GM19467 (cell line): ENCODE data around the gene GUCA2B.

Experiments
- ATAC-seq: cut with Tn5 transposase; IDR thresholded peaks from one replicate; pipeline ENCODE4 v1.9.1; 2021; ENCODE audit warnings: mild to moderate bottlenecking, moderate library complexity; ENCODE audit not compliant: unreplicated experiment

GUCA2B gene

DNA sequence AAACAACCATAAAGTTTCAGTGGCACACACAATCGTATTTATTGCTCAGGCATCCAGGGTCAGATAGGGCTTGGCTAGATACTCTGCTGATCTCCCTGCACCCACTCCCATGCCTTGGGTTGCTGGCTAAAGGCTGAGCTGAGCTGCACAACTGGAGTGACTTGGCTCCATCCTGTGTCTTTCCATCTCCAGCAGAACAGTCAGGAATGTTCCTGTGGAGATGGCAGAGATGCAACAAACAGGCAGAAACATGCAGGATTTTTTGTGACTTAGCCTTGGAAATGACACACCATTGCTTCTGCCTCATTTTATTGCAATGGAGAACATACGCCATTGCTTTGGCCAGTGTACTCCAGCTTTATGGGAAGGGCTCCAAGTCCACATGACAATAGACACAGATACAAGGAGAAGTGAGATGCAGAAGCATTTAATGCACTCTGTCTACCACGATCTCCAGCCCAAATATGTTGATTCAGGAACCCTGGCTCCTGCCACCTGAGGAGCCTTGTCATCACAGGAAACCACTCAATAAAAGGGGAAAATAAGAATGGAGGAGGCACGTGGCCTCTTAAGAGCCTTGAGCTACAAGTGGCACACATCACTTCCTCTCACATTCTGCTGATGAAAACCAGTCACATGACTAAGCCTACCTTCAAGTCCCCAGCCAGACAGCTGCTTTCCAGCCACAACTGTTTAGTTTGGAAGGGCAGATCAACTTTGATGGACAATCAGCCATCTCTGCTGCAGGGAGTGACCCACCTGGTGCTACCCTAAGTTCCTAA lies 10.1 kb upstream of the GUCA2B start:
- ATAC-seq, result no peak

DNA sequence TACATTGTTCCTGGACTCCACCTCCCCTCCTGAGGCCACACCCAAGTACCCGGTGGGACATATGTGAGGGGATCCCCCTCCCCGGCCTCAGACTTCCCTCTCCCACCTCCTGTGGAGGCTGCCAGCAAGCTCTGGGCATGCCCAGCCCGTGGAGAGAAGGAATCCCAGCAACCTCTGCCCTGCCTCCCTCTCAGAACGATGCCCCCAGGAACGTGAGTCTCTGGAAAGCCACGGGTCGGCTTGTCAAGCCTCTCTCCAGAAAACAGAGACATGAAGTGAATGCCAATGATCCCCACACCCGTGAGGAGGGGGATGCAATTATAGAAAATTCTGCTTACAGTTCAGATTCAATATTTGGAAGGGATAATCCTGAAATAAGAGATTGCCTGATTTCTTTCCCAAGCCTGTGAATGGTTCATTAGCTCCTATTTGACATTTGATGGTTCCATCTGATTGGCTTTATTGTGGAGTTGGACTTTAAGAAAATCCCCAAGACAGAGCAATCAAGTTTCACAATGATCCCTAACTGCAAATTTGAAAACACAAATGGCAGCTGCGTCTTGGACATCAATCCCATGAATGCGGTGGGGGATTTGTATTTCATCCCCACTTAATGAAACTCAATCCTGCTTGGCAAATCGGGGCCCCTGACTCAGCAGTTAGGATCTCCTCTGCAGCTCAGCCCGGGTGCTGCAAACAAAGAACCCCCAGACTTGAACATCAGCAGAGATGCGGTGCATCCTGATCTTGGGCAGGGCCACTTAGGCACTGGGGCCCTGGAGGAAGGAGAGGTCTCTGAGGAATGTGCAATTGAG lies 9.1 kb upstream of the GUCA2B start:
- no peak for ATAC-seq

DNA sequence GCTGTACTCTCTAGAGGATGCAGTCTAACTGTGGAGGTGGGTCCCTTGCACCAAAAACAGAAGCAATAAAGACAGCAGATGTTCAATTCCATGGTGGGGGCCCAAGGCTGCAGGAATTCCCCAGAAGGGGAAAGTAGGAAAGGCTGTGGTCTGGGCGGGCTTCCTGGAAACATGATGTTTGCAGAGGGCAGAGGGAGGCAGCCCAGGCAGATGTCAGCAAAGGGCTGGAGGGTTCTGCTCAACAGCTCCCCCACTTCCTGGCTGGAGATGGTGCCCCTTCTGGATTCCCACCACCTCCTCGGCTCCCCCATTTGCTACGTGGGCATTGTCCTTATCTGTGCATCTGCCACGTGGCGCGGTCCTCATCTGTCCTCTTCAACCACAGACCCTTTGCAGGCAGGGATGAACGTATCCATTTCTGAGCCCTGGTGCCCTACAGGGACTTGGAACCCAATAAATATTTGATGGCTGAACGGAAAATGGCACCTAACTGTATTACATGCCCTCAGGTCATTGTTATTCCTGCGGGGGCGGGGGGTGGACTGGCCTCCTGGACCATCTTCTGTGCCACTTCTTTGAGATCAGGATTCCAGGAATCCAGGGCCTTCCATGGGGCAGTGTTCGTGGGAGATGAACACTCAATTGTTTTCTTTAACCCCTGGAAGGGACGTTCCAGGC lies 8.4 kb upstream of the GUCA2B start:
- ATAC-seq, result no peak

DNA sequence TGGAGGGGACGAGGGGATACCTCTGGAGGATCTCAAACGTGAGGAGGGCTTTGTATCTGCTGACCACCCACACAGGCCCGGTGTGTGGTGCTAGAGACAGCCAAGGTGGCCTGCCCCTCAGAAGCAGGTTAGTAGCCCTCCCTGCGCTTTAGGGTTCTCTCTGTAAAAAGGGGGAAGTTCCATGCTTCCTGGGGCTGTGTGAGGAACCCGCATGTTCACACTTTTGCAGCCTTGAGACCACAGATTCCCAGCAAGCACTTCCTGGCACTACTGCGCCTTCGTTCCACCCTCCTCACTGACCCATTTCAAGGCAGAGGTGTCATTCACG lies 7.9 kb upstream of the GUCA2B start:
- no peak for ATAC-seq

DNA sequence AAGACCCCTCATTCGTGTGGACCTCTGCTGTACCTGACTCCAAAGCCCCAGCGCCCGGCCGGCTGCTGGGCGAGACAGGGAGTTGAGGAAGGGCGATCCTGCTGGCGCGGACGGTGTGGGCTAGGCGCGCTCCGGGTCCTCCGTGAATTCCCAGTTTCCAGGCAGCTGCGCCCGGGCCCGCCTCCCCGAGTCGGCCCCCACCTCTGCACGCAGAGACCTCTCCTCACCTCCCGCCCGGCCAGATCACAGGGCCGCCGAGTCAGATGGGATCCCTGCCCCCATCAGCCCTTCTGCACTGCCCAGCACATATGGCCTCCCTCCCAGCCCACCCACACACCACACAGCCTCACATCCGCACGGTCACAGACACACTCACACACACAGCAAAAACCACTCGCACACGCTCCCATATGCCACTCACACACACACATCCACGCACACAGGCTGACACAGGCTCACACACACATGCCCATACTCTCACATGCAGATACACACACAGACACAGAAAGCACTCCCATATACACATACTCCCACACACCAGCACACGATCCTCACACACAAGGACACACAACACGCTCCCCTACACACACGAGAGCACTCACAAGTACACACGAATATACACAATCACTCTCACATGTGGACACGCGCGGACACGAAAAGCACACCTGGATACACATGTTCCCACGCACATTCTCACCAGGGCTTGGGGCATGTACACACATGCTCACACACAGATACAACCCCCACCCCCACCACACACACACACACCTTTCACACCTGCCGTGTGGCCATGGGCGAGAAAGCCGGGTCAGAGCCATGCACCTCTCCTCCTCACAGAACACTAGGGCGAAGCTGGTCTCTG lies 7.2 kb upstream of the GUCA2B start:
- ATAC-seq, result no peak

- ATAC-seq, result no peak
Observed at GRCh38 chr1:42146626-42147320, 6.4 kb upstream of the GUCA2B start.

- ATAC-seq, result no peak
Observed at GRCh38 chr1:42148166-42148565, 5.0 kb upstream of the GUCA2B start.

GRCh38 chr1:42150651-42151050 lies 2.6 kb upstream of the GUCA2B start:
- no peak for ATAC-seq

DNA sequence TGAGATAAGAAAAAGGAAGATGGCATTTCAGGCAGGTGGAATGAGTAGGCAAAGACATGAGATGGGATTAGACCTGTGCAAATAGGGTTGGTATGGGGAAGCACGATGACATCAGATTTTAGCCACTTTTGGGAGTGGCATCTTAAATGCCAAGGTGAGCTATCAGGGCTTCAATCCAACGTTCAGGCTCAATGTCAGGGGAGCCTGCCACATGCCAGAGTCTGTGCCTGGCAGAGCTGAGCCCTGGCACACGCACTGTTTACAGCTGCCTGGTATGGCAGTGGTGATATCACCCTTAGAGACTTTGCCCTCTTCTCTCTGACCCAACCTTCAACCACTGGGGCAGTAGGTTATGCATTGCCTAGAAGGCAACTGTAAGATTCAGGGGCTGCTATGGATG lies 1.1 kb upstream of the GUCA2B start:
- ATAC-seq, result no peak

GRCh38 chr1:42153624-42154023 lies 414 bp downstream of the GUCA2B start:
- no peak for ATAC-seq

DNA sequence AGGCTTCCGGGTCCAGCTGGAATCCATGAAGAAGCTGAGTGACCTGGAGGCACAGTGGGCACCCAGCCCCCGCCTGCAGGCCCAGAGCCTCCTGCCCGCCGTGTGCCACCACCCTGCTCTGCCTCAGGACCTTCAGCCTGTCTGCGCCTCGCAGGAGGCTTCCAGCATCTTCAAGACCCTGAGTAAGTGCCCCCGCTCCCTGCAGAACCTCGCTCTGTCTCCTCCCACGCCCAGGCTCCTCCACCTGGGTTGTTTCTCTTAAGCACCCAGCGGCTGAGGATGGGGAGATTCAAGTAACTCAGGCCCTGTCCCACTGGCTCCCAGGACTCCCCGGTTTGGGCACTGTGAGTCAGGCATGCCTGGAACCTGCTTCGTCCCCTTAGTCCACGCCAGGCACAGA lies 1.5 kb downstream of the GUCA2B start:
- ATAC-seq, result no peak

- ATAC-seq, result no peak
Observed at GRCh38 chr1:42155362-42155761, 2.2 kb downstream of the GUCA2B start.

DNA sequence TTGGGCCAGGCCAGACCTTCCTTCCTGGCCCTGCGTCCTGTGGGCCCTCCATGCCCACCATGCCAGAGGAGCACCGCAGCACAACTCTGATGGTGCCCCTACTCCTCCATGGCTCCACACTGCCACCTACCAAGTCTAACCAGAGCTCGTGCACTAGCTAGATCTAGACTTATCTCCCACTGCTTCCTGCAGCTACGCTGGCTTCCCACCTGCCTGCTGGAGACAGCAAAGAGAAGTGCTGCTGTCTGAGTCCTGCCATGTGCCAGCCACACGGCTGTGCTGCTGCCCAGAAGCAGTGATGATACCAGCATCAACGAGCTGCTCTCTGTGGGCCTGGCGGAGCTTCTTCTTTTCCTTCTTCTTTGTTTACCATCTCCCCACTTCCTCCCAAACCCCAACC lies 4.5 kb downstream of the GUCA2B start:
- ATAC-seq, result no peak

GRCh38 chr1:42158189-42158588 lies 5.0 kb downstream of the GUCA2B start:
- no peak for ATAC-seq

DNA sequence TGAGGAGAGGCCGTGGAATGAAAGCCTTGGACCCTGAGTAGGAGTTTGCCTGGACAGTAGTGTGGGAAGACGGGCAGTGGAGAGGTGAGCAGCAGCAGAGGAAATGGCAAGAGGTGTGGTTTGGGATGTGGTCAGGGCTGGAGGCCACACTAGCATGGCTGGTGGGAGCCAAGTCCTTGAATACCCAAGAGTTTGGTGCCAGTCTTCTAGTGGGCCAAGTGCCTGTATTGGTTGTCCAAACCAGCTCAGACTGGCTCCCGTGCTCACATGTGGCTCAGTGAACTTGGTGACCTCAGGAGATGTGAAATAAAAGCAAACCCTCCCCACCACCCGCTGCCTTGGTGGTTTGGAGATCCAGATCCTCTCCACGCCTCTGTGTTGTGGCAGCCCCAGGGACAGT lies 9.0 kb downstream of the GUCA2B start:
- ATAC-seq, result no peak

DNA sequence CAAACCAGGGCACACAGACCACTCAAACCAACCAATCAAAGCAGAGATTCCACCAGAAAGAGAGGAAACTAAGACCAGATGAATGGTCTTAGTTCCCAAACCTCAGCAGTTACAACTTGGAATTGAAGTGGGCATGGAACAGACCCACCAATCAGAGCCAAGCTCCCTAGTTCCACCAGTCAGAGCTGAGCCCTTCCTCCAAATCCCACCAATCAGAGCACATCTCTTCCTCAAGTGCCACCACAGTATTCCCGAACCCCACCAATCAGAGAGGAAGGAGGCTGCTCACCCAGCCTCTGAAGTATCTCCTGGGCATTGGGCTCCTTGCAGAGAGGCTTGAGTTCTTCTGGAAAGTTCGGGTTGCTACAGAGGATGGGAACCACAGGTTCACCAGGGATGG lies 9.9 kb downstream of the GUCA2B start:
- ATAC-seq, result no peak

- ATAC-seq, result no peak
Observed at GRCh38 chr1:42163536-42164503, 10.6 kb downstream of the GUCA2B start.

DNA sequence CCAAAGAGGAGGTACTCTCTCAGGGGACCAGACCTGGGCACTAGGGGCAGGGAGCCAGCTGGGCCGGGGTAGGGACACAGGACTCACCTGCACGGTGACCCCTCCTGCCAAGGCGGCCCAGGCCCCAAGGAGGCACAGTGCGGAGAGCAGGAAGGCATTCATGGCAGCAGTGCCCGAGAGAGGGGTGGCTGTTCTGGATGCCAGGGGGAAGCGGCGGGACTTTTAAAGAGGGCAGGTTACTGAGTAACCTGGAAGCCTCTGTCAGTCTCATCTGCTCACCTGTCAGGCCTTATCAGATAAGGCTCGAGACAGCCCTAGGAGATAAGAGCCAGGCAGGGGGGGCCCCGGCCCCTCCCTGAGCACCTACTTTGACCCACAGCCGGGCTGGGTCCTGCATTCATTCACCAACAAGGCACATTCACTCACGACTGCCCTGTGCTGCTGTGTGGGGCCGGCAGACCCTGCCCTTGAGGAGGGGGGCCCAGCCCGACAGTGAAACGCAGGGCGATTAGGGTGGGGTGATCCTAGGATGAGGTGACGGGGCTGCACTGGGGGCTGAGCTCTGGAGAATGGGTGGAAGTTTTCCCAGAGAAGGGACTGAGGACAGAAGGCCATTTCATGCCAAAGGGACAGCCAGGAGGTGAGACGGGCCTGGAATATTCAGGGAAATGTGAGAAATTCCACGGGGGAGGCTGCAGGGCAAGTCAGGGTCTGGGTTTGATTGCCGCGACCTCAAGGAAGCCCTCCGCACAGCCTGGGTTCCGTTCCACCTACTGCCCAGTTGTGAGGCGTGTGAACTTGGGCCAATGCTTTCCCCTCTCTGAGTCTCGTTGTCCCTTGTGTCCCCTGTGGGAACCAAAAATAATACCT lies 11.6 kb downstream of the GUCA2B start, which contains the start of gene GUCA2A:
Gene GUCA2A (minus strand): TSS at position 195 of the 870 bp plus-strand sequence. CDS start 33 bp downstream, at position 162.
- ATAC-seq, result no peak
